A673 (cell line): Measurements from ENCODE around the gene NR2E1. TPM values are rescaled to one million over a fixed set of nuclear protein-coding genes. Genes with fewer than 3 reads are reported as not detected.

Source experiments
- BruUV-seq: library from RNA; stranded (reverse); fragments of 400-500 nt; replicated peaks from 2 replicates; lab custom pipeline; 2021; lab: Mats Ljungman, UMichigan
- CTCF ChIA-PET: fragments of 300-600 bp; sonication (Branson Sonifier 250); formaldehyde crosslinking; loops from one replicate; lab custom pipeline; 2022; ENCODE audit warnings: antibody characterized with exemption; lab: Charles Lee
- POLR2A ChIA-PET: fragments of 300-600 bp; sonication (Branson Sonifier 250); formaldehyde crosslinking; loops from one replicate; lab custom pipeline; 2022; ENCODE audit warnings: antibody characterized with exemption; ENCODE audit not compliant: low non-redundant PET; lab: Charles Lee
- DNase-seq: peaks from one replicate; pipeline ENCODE4 v3.0.0-alpha.2; 2015; ENCODE audit warnings: low spot score
- H3K27ac ChIP-seq: fragments of 200-600 bp; sonication (generic); 2 replicates; pipeline ENCODE4 v1.5.1; 2016; ENCODE audit warnings: mixed run types, low read depth, mild to moderate bottlenecking, mixed read lengths, antibody characterized with exemption, low read length; ENCODE audit not compliant: poor library complexity, severe bottlenecking
- H3K27me3 ChIP-seq: fragments of 200-600 bp; sonication (generic); replicated peaks from 2 replicates; pipeline ENCODE4 v1.6.1; 2017; ENCODE audit warnings: mixed run types, low read depth, mild to moderate bottlenecking, mixed read lengths, antibody characterized with exemption, low read length; ENCODE audit not compliant: insufficient read depth, poor library complexity
- H3K36me3 ChIP-seq: fragments of 200-600 bp; sonication (generic); 2 replicates; pipeline ENCODE4 v1.6.1; 2016; ENCODE audit warnings: mixed run types, mild to moderate bottlenecking, mixed read lengths, antibody characterized with exemption, low read length; ENCODE audit not compliant: insufficient read depth, poor library complexity, severe bottlenecking
- H3K4me1 ChIP-seq: fragments of 200-600 bp; sonication (generic); 2 replicates; pipeline ENCODE4 v1.6.1; 2017; ENCODE audit warnings: mixed run types, mild to moderate bottlenecking, mixed read lengths, antibody characterized with exemption, low read length; ENCODE audit not compliant: insufficient read depth, poor library complexity, severe bottlenecking
- H3K4me3 ChIP-seq: fragments of 200-600 bp; sonication (generic); 2 replicates; pipeline ENCODE4 v1.5.1; 2016; ENCODE audit warnings: low read depth, mixed run types, mild to moderate bottlenecking, mixed read lengths, low read length; ENCODE audit not compliant: poor library complexity, severe bottlenecking
- H3K9me3 ChIP-seq: fragments of 200-600 bp; sonication (generic); 2 replicates; pipeline ENCODE4 v1.6.1; 2016; ENCODE audit warnings: mixed run types, low read depth, mild to moderate bottlenecking, mixed read lengths, antibody characterized with exemption, low read length; ENCODE audit not compliant: poor library complexity, severe bottlenecking
- CTCF ChIP-seq: fragments of 300-800, 200-600 bp; sonication (generic); conservative IDR thresholded peaks from 2 replicates; pipeline ENCODE4 v1.5.1; 2017; ENCODE audit warnings: low read depth, mild to moderate bottlenecking, antibody characterized with exemption, low read length, moderate library complexity, mixed read lengths
- EZH2 ChIP-seq: fragments of 200-600 bp; sonication (generic); IDR thresholded peaks from 2 replicates; pipeline ENCODE4 v1.6.1; 2017; ENCODE audit warnings: borderline replicate concordance, low read depth, mild to moderate bottlenecking, mixed read lengths, antibody characterized with exemption, low read length; ENCODE audit not compliant: poor library complexity, severe bottlenecking
- intact Hi-C: fragments of 100-400 bp; cut with micrococcal nuclease; formaldehyde crosslinking; loops from one replicate; pipeline ENCODE4 v1.10.0; 2022; ENCODE audit not compliant: unreplicated experiment
- total RNA-seq: library from RNA; stranded (reverse); gene quantifications from 2 replicates; pipeline ENCODE4 v1.2.3, GENCODE V29; 2021

The NR2E1 gene
- total RNA-seq, 1 experiment from 2014 or later, result not detected

GRCh38 chr6:108157234-108157980 lies 8.4 kb upstream of the NR2E1 start:
- BruUV-seq, result no TSS peak
- POLR2A ChIA-PET, result no interaction called here
- CTCF ChIA-PET, result no interaction called here
- no peak for TF ChIP-seq CTCF
- TF ChIP-seq EZH2, result peak; percentile 100
- Histone ChIP-seq H3K27me3 (peaks cover 97% of the 10 kb centered on the region), H3K4me3 (peak overlapping the region; percentile 15), H3K9me3 (no peaks in the 10 kb centered on the region), H3K27ac (no peak overlapping the region), H3K4me1 (peaks cover 12% of the 10 kb centered on the region), H3K36me3 (no peaks in the 10 kb centered on the region)
- intact Hi-C loops, result no loop called here
- no peak for DNase-seq

DNA sequence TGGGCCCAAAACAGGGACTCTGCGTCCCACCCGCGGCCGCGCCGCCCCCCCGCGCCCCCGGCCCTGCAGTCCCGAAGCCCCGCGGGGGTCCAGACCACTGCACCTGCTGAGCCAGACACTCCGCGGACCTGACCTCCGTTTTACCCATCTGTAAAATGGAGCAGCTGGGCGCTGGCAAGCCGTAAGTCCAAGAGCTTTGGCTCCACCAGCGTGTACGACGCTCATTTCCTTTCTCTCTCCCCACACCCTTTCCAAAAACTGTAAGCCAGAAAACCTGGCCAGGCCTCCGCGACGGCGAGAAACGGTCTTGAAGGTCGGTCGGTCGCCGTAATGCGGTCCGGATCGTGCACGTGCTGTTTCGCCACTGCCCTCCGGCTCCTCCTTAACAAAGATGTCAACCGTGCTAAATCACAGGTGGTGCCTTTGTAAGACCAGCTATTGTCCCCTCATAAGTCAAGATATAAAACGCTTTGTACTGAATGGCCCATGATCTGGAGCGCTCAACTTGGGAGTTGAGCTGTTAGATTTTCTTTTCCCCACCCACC lies 7.8 kb upstream of the NR2E1 start:
- peaks cover 97% of the 10 kb centered on the region for H3K27me3 ChIP-seq
- CTCF ChIA-PET, result no interaction called here
- no peak overlapping the region for H3K27ac ChIP-seq
- H3K4me1 ChIP-seq, result peaks cover 12% of the 10 kb centered on the region
- no TSS peak for BruUV-seq
- POLR2A ChIA-PET, result no interaction called here
- H3K36me3 ChIP-seq, result no peaks in the 10 kb centered on the region
- peak; percentile 98 for TF ChIP-seq EZH2
- no peak for TF ChIP-seq CTCF
- no peak overlapping the region for H3K4me3 ChIP-seq
- no peak for DNase-seq
- no peaks in the 10 kb centered on the region for H3K9me3 ChIP-seq
- intact Hi-C loops, result no loop called here

GRCh38 chr6:108159981-108160380 lies 5.8 kb upstream of the NR2E1 start:
- H3K9me3 ChIP-seq, result no peaks in the 10 kb centered on the region
- intact Hi-C loops, result no loop called here
- no peaks in the 10 kb centered on the region for H3K36me3 ChIP-seq
- BruUV-seq, result no TSS peak
- no peak for DNase-seq
- ChIA-PET CTCF (no interaction called here), POLR2A (no interaction called here)
- no peak overlapping the region for H3K4me3 ChIP-seq
- H3K4me1 ChIP-seq, result peaks cover 22% of the 10 kb centered on the region
- no peak overlapping the region for H3K27ac ChIP-seq
- TF ChIP-seq EZH2, result no peak
- TF ChIP-seq CTCF, result no peak
- H3K27me3 ChIP-seq, result peaks cover 98% of the 10 kb centered on the region
